ENCODE measurements around the gene PTH2R. TPM values are rescaled to one million over a fixed set of nuclear protein-coding genes. Genes with fewer than 3 reads are reported as not detected.

PTH2R gene
- total and polyA plus RNA-seq, 2 of the 13 experiments (the other 11 are each of a cell fraction or from before 2014, with no cell fraction given), result 0.04 TPM; not detected in 1

DNA sequence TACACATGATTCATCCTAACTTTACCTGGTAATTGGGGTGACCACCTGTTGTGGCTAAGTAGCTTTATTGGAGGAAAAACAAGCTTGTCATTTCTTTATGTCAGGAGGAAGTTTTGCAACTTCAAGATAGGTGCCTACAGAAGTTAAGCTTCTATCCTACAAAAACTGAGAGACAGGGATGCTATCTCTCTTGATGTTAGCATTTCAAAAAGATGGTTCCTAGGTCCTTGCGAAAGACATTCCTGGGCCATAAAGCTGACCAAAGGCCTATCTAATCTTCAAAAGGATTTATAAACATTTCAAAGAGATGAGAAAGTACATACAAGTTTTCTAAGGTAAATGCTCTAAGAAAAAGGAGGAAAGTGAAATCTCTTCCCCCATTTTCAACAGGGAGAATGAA is 61.0 kb downstream of the PTH2R start:
- TF ChIP-seq E2F5 (CRISPR knock-in tag; conservative IDR thresholded peaks at IDR 0.05) (no peak), ATM (IDR thresholded peaks at IDR 0.05; ENCODE audit: borderline replicate concordance) (no peak), ZNF83 (CRISPR knock-in tag; IDR thresholded peaks at IDR 0.05; ENCODE audit: borderline replicate concordance) (no peak), ZKSCAN8 (CRISPR knock-in tag; IDR thresholded peaks at IDR 0.05; ENCODE audit: borderline replicate concordance) (no peak), MXD3 (CRISPR knock-in tag; IDR thresholded peaks at IDR 0.05) (no peak)
- Histone ChIP-seq H3K4me2 (ENCODE audit: low read depth, low read length) (no peak overlapping the region), H3K36me3 (replicated peaks in 1 of 2; ENCODE audit: control insufficient read depth in 1 of 2, insufficient read depth in 2 of 2, low read length in 2 of 2) (no peaks in the 10 kb centered on the region), H4K20me1 (ENCODE audit: insufficient read depth, low read length) (no peaks in the 10 kb centered on the region), H3K4me3 (replicated peaks in 1 of 3; ENCODE audit: insufficient read depth in 1 of 3, low read depth in 2 of 3, low read length in 3 of 3) (no peak overlapping the region), H3K9me3 (ENCODE audit: low read length) (no peaks in the 10 kb centered on the region), H3K4me1 (ENCODE audit: insufficient read depth, low read length) (no peaks in the 10 kb centered on the region), H3K27ac (ENCODE audit: extremely low read length, insufficient read depth, low read length) (no peak overlapping the region), H3K79me2 (ENCODE audit: insufficient read depth, low read length) (no peaks in the 10 kb centered on the region), H3K27me3 (ENCODE audit: control insufficient read depth in 1 of 2, insufficient read depth in 2 of 2, low read length in 2 of 2) (no peaks in the 10 kb centered on the region), H3K9ac (ENCODE audit: insufficient read depth, low read depth, low read length) (no peak overlapping the region), H2AFZ (ENCODE audit: low read length) (no peak overlapping the region)
- ATAC-seq, result no peak
- DNase-seq (ENCODE audit: low spot score), result no peak
- CTCF ChIA-PET (ENCODE audit: low intra/inter-chr PET ratio, low total read pairs), result no interaction called here
- intact Hi-C loops (cut with micrococcal nuclease; ENCODE audit: unreplicated experiment), result loop anchor here (2.0 kb wide), 1 partner anchor 73 kb away; no protein-coding TSS in a partner anchor
- in situ Hi-C loops (cut with HindIII; ENCODE audit: extremely low pct_ligation_motif_present, low pct_unique_long_range_greater_than_20kb), result loop anchor here (10.0 kb wide), 1 partner anchor 737 kb away; no protein-coding TSS in a partner anchor
- 0% methylated on average over 1 of the region's 1 CpG for WGBS (ENCODE audit: low lambda C conversion rate)
- no peak for FAIRE-seq
- no TSS peak for BruUV-seq (replicated peaks)
- POLR2A ChIA-PET, result no interaction called here

DNA sequence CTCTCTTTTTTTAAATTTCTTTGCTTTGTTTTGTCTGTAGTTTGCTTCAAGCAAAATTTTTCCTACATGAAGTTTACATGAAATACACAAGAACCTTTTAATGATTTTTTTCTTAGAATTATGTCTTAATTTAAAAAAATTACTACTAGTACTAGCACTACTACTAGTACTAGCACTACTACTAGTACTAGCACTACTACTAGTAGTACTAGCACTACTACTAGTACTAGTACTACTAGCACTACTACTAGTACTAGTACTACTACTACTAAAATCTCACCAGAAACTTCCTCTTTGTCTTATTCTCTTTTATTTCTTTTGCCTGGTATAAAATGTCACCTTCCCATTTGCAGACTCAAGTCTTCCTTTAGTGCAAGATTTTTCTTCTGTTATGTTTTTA is 71.1 kb downstream of the PTH2R start:
- FAIRE-seq (no peak), ATAC-seq (no peak), DNase-seq (ENCODE audit: low spot score) (no peak)
- intact Hi-C loops (cut with micrococcal nuclease; ENCODE audit: unreplicated experiment) (no loop called here), in situ Hi-C loops (cut with HindIII; ENCODE audit: extremely low pct_ligation_motif_present, low pct_unique_long_range_greater_than_20kb) (no loop called here)
- Histone ChIP-seq H3K27ac (ENCODE audit: extremely low read length, insufficient read depth, low read length) (no peak overlapping the region), H3K4me3 (replicated peaks in 1 of 3; ENCODE audit: insufficient read depth in 1 of 3, low read depth in 2 of 3, low read length in 3 of 3) (no peak overlapping the region), H4K20me1 (ENCODE audit: insufficient read depth, low read length) (no peaks in the 10 kb centered on the region), H3K4me2 (ENCODE audit: low read depth, low read length) (no peak overlapping the region), H3K4me1 (ENCODE audit: insufficient read depth, low read length) (no peaks in the 10 kb centered on the region), H3K36me3 (replicated peaks in 1 of 2; ENCODE audit: control insufficient read depth in 1 of 2, insufficient read depth in 2 of 2, low read length in 2 of 2) (no peaks in the 10 kb centered on the region), H3K79me2 (ENCODE audit: insufficient read depth, low read length) (no peaks in the 10 kb centered on the region), H3K9me3 (ENCODE audit: low read length) (no peaks in the 10 kb centered on the region), H3K9ac (ENCODE audit: insufficient read depth, low read depth, low read length) (no peak overlapping the region), H3K27me3 (ENCODE audit: control insufficient read depth in 1 of 2, insufficient read depth in 2 of 2, low read length in 2 of 2) (no peaks in the 10 kb centered on the region), H2AFZ (ENCODE audit: low read length) (no peak overlapping the region)
- POLR2A ChIA-PET, result no interaction called here
- TF ChIP-seq GATAD1 (CRISPR knock-in tag; IDR thresholded peaks at IDR 0.05) (no peak), ZNF549 (CRISPR knock-in tag; IDR thresholded peaks at IDR 0.05) (no peak), KDM2A (CRISPR knock-in tag; IDR thresholded peaks at IDR 0.05; ENCODE audit: borderline replicate concordance, low read depth) (no peak), SIX1 (CRISPR knock-in tag; IDR thresholded peaks at IDR 0.05; ENCODE audit: borderline replicate concordance) (no peak), ZNF326 (CRISPR knock-in tag; IDR thresholded peaks at IDR 0.05; ENCODE audit: borderline replicate concordance) (no peak)
- CTCF ChIA-PET (ENCODE audit: low intra/inter-chr PET ratio, low total read pairs), result no interaction called here
- no TSS peak for BruUV-seq (replicated peaks)

Measured in HepG2 (cell line).